ENCODE results near the gene SIK3.

SIK3 gene

GRCh38 chr11:116797816-116798215 is 300.4 kb downstream of the SIK3 start:
- ChIA-PET CTCF (interaction anchor here (1.8 kb wide), 1 partner anchor 38 kb away, joined by 6 read pairs; no protein-coding TSS in a partner anchor), POLR2A (no interaction called here)
- TF ChIP-seq CTCF (IDR thresholded peaks at IDR 0.05; ENCODE audit: insufficient read depth, low read length, missing control alignments) = no peak
- DNase-seq (ENCODE audit: low read depth, low spot score) = no peak
- H3K4me3 ChIP-seq (ENCODE audit: low read depth, low read length) = no peak overlapping the region

- POLR2A ChIA-PET = no interaction called here
- no peak for DNase-seq (ENCODE audit: low read depth, low spot score)
- no peak overlapping the region for H3K4me3 ChIP-seq (ENCODE audit: low read depth, low read length)
- TF ChIP-seq CTCF (IDR thresholded peaks at IDR 0.05; ENCODE audit: insufficient read depth, low read length, missing control alignments) = no peak
- CTCF ChIA-PET = interaction anchor here (1.0 to 12.3 kb wide), 3 partner anchors 10 to 306 kb away, joined by 5 to 472 read pairs (median 120); partner anchors contain the start of genes APOA1 and SIK3
These were observed 301.7 kb downstream of the SIK3 start for GRCh38 chr11:116796548-116796947.

- CTCF ChIA-PET = interaction anchor here (1.3 to 12.3 kb wide), 5 partner anchors 40 to 433 kb away, joined by 4 to 472 read pairs (median 119); partner anchors contain the start of genes APOA1, PCSK7 and SIK3
- no peak for TF ChIP-seq CTCF (IDR thresholded peaks at IDR 0.05; ENCODE audit: insufficient read depth, low read length, missing control alignments)
- POLR2A ChIA-PET = no interaction called here
These were observed 303.4 kb downstream of the SIK3 start for GRCh38 chr11:116794851-116795250.

GRCh38 chr11:116793772-116794097 is 304.5 kb downstream of the SIK3 start:
- ChIA-PET CTCF (interaction anchor here (0.7 to 12.3 kb wide), 9 partner anchors 14 to 434 kb away, joined by 3 to 472 read pairs (median 20); partner anchors contain the start of genes APOA1, PCSK7 and SIK3), POLR2A (no interaction called here)
- H3K4me3 ChIP-seq (ENCODE audit: low read depth, low read length) = no peak overlapping the region
- no peak for DNase-seq (ENCODE audit: low read depth, low spot score)
- no peak for TF ChIP-seq CTCF (IDR thresholded peaks at IDR 0.05; ENCODE audit: insufficient read depth, low read length, missing control alignments)

More at GRCh38 chr11:116794851-116795250, 303.4 kb downstream of the SIK3 start:
- DNase-seq (ENCODE audit: low read depth, low spot score) = no peak
- H3K4me3 ChIP-seq (ENCODE audit: low read depth, low read length) = no peak overlapping the region

Measured in AG04449 (cell line).